Common myeloid progenitor, CD34-positive (primary cell): ENCODE data around the gene C2CD2.

ENCODE experiments used
- CTCF ChIA-PET: fragments of 350-600 bp; sonication (Branson Sonifier 250); formaldehyde crosslinking; loops from one replicate; lab custom pipeline; 2021; ENCODE audit warnings: antibody characterized with exemption; lab: Charles Lee
- POLR2A ChIA-PET: fragments of 350-600 bp; sonication (Branson Sonifier 250); formaldehyde crosslinking; loops from one replicate; lab custom pipeline; 2021; ENCODE audit warnings: antibody characterized with exemption; lab: Charles Lee
- DNase-seq, 3 donors: peaks; one replicate each; pipeline versions ENCODE4 v3.0.0 to v3.0.0-alpha.2; 2013
- H3K27ac ChIP-seq, 2 experiments: 1 replicate in 1 of 2; 2 replicates in 1 of 2; pipeline ENCODE4 v1.7.0; 2013; ENCODE audit warnings: inconsistent platforms in 2 of 2, low read length in 2 of 2, mild to moderate bottlenecking in 2 of 2, low read depth in 1 of 2, moderate library complexity in 1 of 2; ENCODE audit not compliant: severe bottlenecking in 2 of 2, insufficient read depth in 1 of 2, poor library complexity in 1 of 2
- H3K27me3 ChIP-seq, 5 experiments: replicated peaks in 2 of 5; 1 replicate in 3 of 5; 2 replicates in 2 of 5; pipeline versions ENCODE4 v1.6.1 to v1.7.0; 2013; ENCODE audit warnings: low read length in 4 of 5, mild to moderate bottlenecking in 2 of 5, moderate library complexity in 2 of 5, inconsistent platforms in 1 of 5; ENCODE audit not compliant: insufficient read depth in 5 of 5, control insufficient read depth in 4 of 5
- H3K36me3 ChIP-seq, 4 experiments: 1 replicate in 2 of 4; 2 replicates in 2 of 4; pipeline versions ENCODE4 v1.6.1 to v1.7.0; 2013; ENCODE audit warnings: low read length in 3 of 4, control low read depth in 1 of 4, mild to moderate bottlenecking in 1 of 4; ENCODE audit not compliant: control insufficient read depth in 4 of 4, insufficient read depth in 4 of 4
- H3K4me1 ChIP-seq, 4 experiments: 1 replicate in 3 of 4; 2 replicates in 1 of 4; pipeline versions ENCODE4 v1.6.1 to v1.7.1; 2013; ENCODE audit warnings: low read length in 3 of 4, mild to moderate bottlenecking in 3 of 4, control low read depth in 1 of 4, inconsistent platforms in 1 of 4, moderate library complexity in 1 of 4; ENCODE audit not compliant: control insufficient read depth in 4 of 4, insufficient read depth in 4 of 4; ENCODE audit errors: control extremely low read depth in 1 of 4
- H3K4me3 ChIP-seq, 7 experiments: 1 replicate in 4 of 7; 2 replicates in 3 of 7; pipeline versions ENCODE4 v1.5.1 to v1.7.0; 2013; ENCODE audit warnings: mild to moderate bottlenecking in 7 of 7, low read length in 6 of 7, moderate library complexity in 6 of 7, inconsistent platforms in 2 of 7, low read depth in 2 of 7, control low read depth in 1 of 7; ENCODE audit not compliant: insufficient read depth in 4 of 7, control insufficient read depth in 1 of 7; ENCODE audit errors: extremely low read depth in 1 of 7
- H3K9me3 ChIP-seq, 5 experiments: 1 replicate in 4 of 5; 2 replicates in 1 of 5; pipeline versions ENCODE4 v1.6.1 to v1.7.1; 2013; ENCODE audit warnings: low read length in 4 of 5, mild to moderate bottlenecking in 2 of 5, inconsistent platforms in 1 of 5, low read depth in 1 of 5, moderate library complexity in 1 of 5; ENCODE audit not compliant: control insufficient read depth in 4 of 5, insufficient read depth in 2 of 5; ENCODE audit errors: control extremely low read depth in 1 of 5
- WGBS: methylation state at CpG from one replicate; pipeline ENCODE4 v1.1.5; 2013; ENCODE audit not compliant: insufficient coverage; 5-methylcytosine and 5-hydroxymethylcytosine counted together

Gene C2CD2

GRCh38 chr21:41971891-41972290, 18.1 kb upstream of the C2CD2 start:
- Histone ChIP-seq H3K36me3 (no peaks in the 10 kb centered on the region), H3K9me3 (no peaks in the 10 kb centered on the region), H3K27me3 (no peaks in the 10 kb centered on the region), H3K4me3 (no peak overlapping the region), H3K4me1 (peaks cover 0 to 21% (median 13%) of the 10 kb centered on the region in 4 experiments), H3K27ac (no peak overlapping the region)
- ChIA-PET CTCF (interaction anchor here (0.7 to 2.8 kb wide), 3 partner anchors 11 to 99 kb away, joined by 3 to 11 read pairs (median 3); no protein-coding TSS in a partner anchor), POLR2A (interaction anchor here (0.7 kb wide), 1 partner anchor 24 kb away, joined by 5 read pairs; no protein-coding TSS in a partner anchor)
- WGBS: no CpG with 5 or more reads among the region's 6 CpGs
- no peak for DNase-seq

GRCh38 chr21:41970751-41971653, 17.2 kb upstream of the C2CD2 start:
- DNase-seq: no peak
- Histone ChIP-seq H3K36me3 (no peaks in the 10 kb centered on the region), H3K27ac (no peak overlapping the region), H3K27me3 (no peaks in the 10 kb centered on the region), H3K4me3 (no peak overlapping the region), H3K4me1 (peaks cover 0 to 21% (median 13%) of the 10 kb centered on the region in 4 experiments), H3K9me3 (no peaks in the 10 kb centered on the region)
- CTCF ChIA-PET: interaction anchor here (1.0 to 2.8 kb wide), 3 partner anchors 10 to 147 kb away, joined by 3 to 11 read pairs (median 3); no protein-coding TSS in a partner anchor
- POLR2A ChIA-PET: interaction anchor here (1.1 kb wide), 1 partner anchor 19 kb away, joined by 3 read pairs; no protein-coding TSS in a partner anchor
- WGBS: 83% methylated on average over 19 of the region's 20 CpGs

- H3K4me3 ChIP-seq: no peak overlapping the region
- no peaks in the 10 kb centered on the region for H3K36me3 ChIP-seq
- peaks cover 0 to 21% (median 13%) of the 10 kb centered on the region in 4 experiments for H3K4me1 ChIP-seq
- H3K9me3 ChIP-seq: no peaks in the 10 kb centered on the region
- no peak overlapping the region for H3K27ac ChIP-seq
- DNase-seq: no peak
- no peaks in the 10 kb centered on the region for H3K27me3 ChIP-seq
- WGBS: 100% methylated on average over 1 of the region's 5 CpGs
- ChIA-PET POLR2A (interaction anchor here (1.1 kb wide), 1 partner anchor 20 kb away, joined by 3 read pairs; no protein-coding TSS in a partner anchor), CTCF (interaction anchor here (1.0 to 2.8 kb wide), 3 partner anchors 12 to 148 kb away, joined by 3 to 11 read pairs (median 3); no protein-coding TSS in a partner anchor)
These were observed 16.2 kb upstream of the C2CD2 start for GRCh38 chr21:41970106-41970391.

GRCh38 chr21:41967708-41968107, 13.9 kb upstream of the C2CD2 start:
- Histone ChIP-seq H3K9me3 (no peaks in the 10 kb centered on the region), H3K36me3 (no peaks in the 10 kb centered on the region), H3K27ac (no peak overlapping the region), H3K4me3 (no peak overlapping the region), H3K4me1 (peaks cover 0 to 17% (median 10%) of the 10 kb centered on the region in 4 experiments), H3K27me3 (no peaks in the 10 kb centered on the region)
- POLR2A ChIA-PET: no interaction called here
- WGBS: 97% methylated on average over 4 of the region's 4 CpGs
- CTCF ChIA-PET: interaction anchor here (1.6 kb wide), 1 partner anchor 150 kb away, joined by 6 read pairs; no protein-coding TSS in a partner anchor
- no peak for DNase-seq

- no peak overlapping the region for H3K4me3 ChIP-seq
- DNase-seq: no peak
- no peaks in the 10 kb centered on the region for H3K27me3 ChIP-seq
- WGBS: 98% methylated on average over 9 of the region's 10 CpGs
- H3K36me3 ChIP-seq: no peaks in the 10 kb centered on the region
- no peak overlapping the region for H3K27ac ChIP-seq
- no peaks in the 10 kb centered on the region for H3K9me3 ChIP-seq
- H3K4me1 ChIP-seq: peaks cover 0 to 23% (median 16%) of the 10 kb centered on the region in 4 experiments
- CTCF ChIA-PET: interaction anchor here (1.1 kb wide), 1 partner anchor 141 kb away, joined by 3 read pairs; no protein-coding TSS in a partner anchor
- POLR2A ChIA-PET: no interaction called here
These were observed 13.2 kb upstream of the C2CD2 start for GRCh38 chr21:41966872-41967621.

- DNase-seq: no peak
- H3K27me3 ChIP-seq: no peaks in the 10 kb centered on the region
- no peaks in the 10 kb centered on the region for H3K9me3 ChIP-seq
- ChIA-PET POLR2A (no interaction called here), CTCF (interaction anchor here (1.1 kb wide), 1 partner anchor 142 kb away, joined by 3 read pairs; no protein-coding TSS in a partner anchor)
- no peaks in the 10 kb centered on the region for H3K36me3 ChIP-seq
- no peak overlapping the region for H3K27ac ChIP-seq
- H3K4me3 ChIP-seq: no peak overlapping the region
- 98% methylated on average over 10 of the region's 11 CpGs for WGBS
- peaks cover 0 to 30% (median 24%) of the 10 kb centered on the region in 4 experiments for H3K4me1 ChIP-seq
These were observed 12.4 kb upstream of the C2CD2 start for GRCh38 chr21:41966041-41966833.
